ENCODE measurements around the gene CLHC1.
"Not testable (repeated sequence)": the region's sequence is repeated elsewhere in the genome, so short reads cannot be mapped to it uniquely, and the experiment has no call there.

The CLHC1 gene

DNA sequence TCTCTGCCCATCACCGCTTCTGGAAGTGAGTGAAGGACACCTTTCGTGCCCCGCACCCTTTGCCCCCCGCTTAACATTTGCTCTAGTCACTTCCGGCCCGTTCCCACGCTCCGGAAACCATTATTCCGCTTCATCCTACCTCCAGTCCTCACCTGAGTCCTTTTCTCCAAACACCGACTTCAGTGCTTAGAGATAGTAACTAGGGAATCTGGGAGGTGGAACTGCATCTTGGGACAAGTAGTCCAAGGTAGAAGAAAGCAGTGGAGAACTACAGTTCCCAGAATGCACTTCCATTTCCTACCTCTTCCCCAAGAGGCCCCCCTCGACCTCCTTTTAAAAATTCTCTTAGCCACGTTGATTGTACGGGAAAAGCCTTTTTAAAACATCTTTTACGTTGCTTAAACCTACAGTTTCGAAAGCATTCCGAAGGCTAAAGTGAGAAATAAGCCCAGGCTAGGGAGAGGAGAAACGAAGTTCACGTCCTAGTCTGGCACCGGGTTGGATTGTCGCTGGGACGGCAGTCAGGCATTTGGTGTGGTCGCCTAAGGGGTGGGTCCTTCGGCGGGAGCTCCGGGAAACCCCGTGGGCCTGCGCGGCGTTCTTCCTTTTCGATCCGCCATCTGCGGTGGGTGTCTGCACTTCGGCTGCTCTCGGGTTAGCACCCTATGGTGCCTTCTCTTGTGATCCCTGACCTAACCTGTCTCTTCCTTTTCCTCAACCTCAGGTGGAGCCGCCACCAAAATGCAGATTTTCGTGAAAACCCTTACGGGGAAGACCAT lies at the start of gene CLHC1, which contains the start of gene RPS27A:
Gene CLHC1, minus strand, starts transcription at position 210 of the 779 bp plus-strand sequence. CDS start 9,882 bp downstream, outside the sequence.
Gene RPS27A, plus strand, starts transcription at position 605 of the 779 bp plus-strand sequence. Its CDS starts 137 bp downstream, at position 742.
- TF ChIP-seq GATA1 (IDR thresholded peaks at IDR 0.05; ENCODE audit: low read depth, low read length): no peak
- peak; percentile 97 for TF ChIP-seq POLR2A (IDR thresholded peaks at IDR 0.05; ENCODE audit: low read length)
- peak; percentile 95 to 97 for DNase-seq

- DNase-seq: not testable (repeated sequence)
Measured at GRCh38 chr2:55280851-55281546, 48.9 kb upstream of the CLHC1 start.

DNA sequence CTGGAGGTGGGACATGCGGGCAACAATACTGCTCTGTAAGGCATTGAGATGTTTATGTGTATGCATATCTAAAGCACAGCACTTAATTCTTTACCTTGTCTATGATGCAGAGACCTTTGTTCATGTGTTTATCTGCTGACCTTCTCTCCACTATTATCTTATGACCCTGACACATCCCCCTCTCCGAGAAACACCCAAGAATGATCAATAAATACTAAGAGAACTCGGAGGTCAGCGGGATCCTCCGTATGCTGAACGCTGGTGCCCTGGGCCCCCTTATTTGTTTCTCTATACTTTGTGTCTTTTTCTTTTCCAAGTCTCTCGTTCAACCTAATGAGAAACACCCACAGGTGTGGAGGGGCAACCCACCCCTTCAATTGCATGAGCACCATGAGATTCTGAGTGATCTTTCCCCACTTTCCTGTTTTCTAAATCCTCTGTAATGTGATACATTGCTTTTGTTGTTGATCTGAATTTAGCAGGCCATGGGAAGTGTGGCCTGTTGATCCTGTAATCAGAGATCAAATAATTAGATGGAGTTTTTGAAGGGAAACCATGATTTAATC lies 47.8 kb upstream of the CLHC1 start:
- not testable (repeated sequence) for DNase-seq

GRCh38 chr2:55279214-55279835 lies 47.2 kb upstream of the CLHC1 start:
- DNase-seq: not testable (repeated sequence)

DNA sequence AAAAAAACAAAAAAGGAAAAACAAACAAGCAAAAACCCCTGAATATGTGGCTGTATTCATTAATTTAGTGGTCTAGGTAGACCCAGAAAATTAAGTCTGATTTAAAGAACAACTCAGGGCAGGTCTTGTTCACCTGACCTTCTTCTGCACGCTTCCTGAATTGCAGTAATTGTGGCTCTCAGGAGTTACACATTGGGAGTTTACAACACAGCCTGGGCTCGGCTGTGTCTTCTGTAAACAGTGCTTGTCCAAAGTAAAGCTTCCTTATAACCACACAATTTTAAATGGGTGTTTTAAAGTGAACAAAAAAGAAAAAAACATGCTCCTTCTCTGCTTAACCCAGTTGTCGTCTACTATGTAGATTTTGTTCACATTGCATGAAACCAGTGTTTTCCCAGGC lies 45.2 kb upstream of the CLHC1 start:
- no peak for TF ChIP-seq POLR2A (IDR thresholded peaks at IDR 0.05; ENCODE audit: low read length)
- TF ChIP-seq GATA1 (IDR thresholded peaks at IDR 0.05; ENCODE audit: low read depth, low read length): no peak
- DNase-seq: no peak

GRCh38 chr2:55274346-55274745 lies 42.3 kb upstream of the CLHC1 start:
- DNase-seq: not testable (repeated sequence)

- peak; percentile 35 to 53 for DNase-seq
- TF ChIP-seq GATA1 (IDR thresholded peaks at IDR 0.05; ENCODE audit: low read depth, low read length) (no peak), POLR2A (IDR thresholded peaks at IDR 0.05; ENCODE audit: low read length) (no peak)
Measured at GRCh38 chr2:55269645-55269990, 37.5 kb upstream of the CLHC1 start.

- TF ChIP-seq POLR2A (IDR thresholded peaks at IDR 0.05; ENCODE audit: low read length): peak; percentile 89
- no peak for TF ChIP-seq GATA1 (IDR thresholded peaks at IDR 0.05; ENCODE audit: low read depth, low read length)
- DNase-seq: peak; percentile 95 to 96
Measured at GRCh38 chr2:55268907-55269644, 37.0 kb upstream of the CLHC1 start, which contains the start of gene MTIF2. TSS of gene MTIF2 (minus strand) at chr2:55269231. CDS start at chr2:55263858, 5,373 bp downstream.

DNA sequence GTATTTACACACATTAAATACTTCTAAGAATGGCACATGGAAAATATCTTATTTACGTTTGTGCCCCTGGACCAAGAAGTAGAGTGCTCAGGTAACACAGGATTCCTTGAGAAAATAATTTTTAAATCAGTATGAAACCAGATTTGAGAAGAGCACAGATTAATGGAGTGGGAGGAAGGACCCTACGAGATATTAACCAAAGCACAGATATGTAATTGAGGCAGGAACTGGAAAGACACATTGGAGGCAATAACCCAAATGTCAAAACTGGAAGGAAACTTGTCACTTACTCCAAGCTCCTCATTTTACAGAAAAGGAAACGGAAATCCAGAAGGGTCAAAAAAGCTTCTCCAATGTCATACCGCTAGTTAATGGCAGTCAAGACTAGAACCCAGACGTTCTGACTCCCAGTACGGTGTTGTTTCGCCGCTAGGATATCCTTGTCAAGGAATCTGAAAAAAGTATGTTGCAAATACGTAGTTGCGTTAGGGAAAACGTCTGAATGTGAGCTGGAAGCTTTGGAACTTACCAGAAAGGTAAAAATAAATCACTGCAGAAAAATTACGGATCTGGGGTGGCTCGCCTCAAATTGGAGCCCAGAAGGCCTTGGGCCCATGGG lies 36.3 kb upstream of the CLHC1 start:
- TF ChIP-seq POLR2A (IDR thresholded peaks at IDR 0.05; ENCODE audit: low read length) (no peak), GATA1 (IDR thresholded peaks at IDR 0.05; ENCODE audit: low read depth, low read length) (no peak)
- peak in 1 of 2 experiments; percentile 46 for DNase-seq

DNA sequence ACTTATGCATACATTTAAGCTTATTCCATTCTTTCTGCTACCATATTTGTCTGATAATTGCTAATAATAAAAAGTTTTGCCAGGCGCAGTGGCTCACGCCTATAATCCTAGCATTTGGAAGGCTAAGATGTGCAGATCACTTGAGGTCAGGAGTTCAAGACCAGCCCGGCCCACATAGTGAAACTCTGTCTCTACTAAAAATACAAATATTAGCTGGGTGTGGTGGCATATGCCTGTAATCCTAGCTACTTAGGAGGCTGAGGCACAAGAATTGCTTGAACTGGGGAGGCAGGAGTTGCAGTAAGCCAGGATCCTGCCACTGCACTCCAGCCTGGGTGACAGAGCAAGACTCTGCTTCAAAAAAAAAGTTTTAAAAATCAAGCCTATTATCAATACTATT lies 27.5 kb upstream of the CLHC1 start:
- DNase-seq: not testable (repeated sequence)

GRCh38 chr2:55252832-55253231 lies 20.7 kb upstream of the CLHC1 start:
- DNase-seq: no peak
- TF ChIP-seq POLR2A (IDR thresholded peaks at IDR 0.05; ENCODE audit: low read length) (no peak), GATA1 (IDR thresholded peaks at IDR 0.05; ENCODE audit: low read depth, low read length) (no peak)

DNA sequence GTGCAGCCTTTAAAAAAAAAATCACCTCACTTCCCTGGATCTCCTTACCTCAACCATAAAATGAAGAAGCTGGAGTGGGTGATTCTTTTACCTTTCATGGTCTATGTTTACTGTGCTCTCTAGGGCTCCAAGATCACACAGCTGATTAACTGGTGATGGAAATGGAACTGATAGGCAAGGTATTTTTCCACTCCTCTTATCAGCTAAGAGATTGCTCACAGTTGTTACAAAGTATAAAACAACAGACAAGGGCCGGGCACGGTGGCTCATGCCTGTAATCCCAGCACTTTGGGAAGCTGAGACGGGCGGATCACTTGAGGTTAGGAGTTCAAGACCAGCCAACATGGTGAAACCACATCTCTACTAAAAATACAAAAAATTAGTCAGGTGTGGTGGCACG lies 14.9 kb upstream of the CLHC1 start:
- TF ChIP-seq POLR2A (IDR thresholded peaks at IDR 0.05; ENCODE audit: low read length): no peak
- no peak for TF ChIP-seq GATA1 (IDR thresholded peaks at IDR 0.05; ENCODE audit: low read depth, low read length)
- DNase-seq: no peak

DNA sequence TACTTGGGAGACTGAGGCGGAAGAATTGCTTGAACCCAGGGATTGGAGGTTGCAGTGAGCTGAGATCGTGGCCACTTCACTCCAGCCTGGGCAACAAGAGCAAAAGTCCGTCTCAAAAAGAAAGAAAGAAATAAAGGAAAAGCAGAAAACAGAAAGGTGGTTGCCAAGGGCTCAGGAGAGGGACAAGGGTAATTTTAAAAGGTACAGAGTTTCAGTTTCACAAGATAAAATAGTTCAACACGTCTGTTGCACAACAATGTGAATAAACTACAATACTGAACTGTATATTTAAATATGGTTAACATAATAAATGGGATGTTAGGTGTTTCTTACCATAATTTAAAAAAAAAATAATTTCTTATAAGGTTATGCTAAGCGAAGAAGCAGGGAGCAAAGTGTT lies 13.3 kb upstream of the CLHC1 start:
- no peak for TF ChIP-seq POLR2A (IDR thresholded peaks at IDR 0.05; ENCODE audit: low read length)
- TF ChIP-seq GATA1 (IDR thresholded peaks at IDR 0.05; ENCODE audit: low read depth, low read length): no peak
- no peak for DNase-seq

DNA sequence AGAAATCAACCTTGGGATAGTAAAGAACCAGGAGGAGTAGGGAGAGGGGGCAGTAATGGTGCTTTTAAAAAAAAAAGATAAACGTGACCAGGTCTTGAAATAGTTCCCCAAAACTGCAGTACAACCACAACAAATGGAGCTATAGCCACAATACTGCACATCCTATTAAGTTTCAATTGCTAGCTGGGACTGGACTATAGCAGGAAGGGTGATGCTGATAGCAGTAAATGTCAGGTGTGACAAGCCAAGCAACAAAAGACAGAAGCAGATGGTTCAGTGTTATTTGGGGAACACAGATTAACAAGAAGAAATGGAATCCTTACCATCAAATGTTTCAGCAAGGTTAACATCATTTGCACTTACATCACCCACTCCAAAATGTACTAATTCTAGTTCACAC lies 10.5 kb upstream of the CLHC1 start:
- TF ChIP-seq GATA1 (IDR thresholded peaks at IDR 0.05; ENCODE audit: low read depth, low read length): no peak
- no peak for TF ChIP-seq POLR2A (IDR thresholded peaks at IDR 0.05; ENCODE audit: low read length)
- no peak for DNase-seq

GRCh38 chr2:55241582-55241981 lies 9.5 kb upstream of the CLHC1 start:
- not testable (repeated sequence) for DNase-seq

Measured in erythroblast (primary cell).